AG04449 (cell line): Measurements from ENCODE around the gene ABHD17A.
"Not testable (repeated sequence)": the region's sequence is repeated elsewhere in the genome, so short reads cannot be mapped to it uniquely, and the experiment has no call there.

Experiments
- CTCF ChIA-PET: fragments of 350-600 bp; formaldehyde crosslinking; extraction: SDS; loops from one replicate; lab custom pipeline; 2021; ENCODE audit warnings: antibody characterized with exemption; lab: Yijun Ruan, JAX
- POLR2A ChIA-PET: fragments of 400-600, 350-600 bp; formaldehyde crosslinking; extraction: SDS; loops from one replicate; lab custom pipeline; 2020; ENCODE audit warnings: antibody characterized with exemption, inconsistent platforms; lab: Yijun Ruan, JAX
- DNase-seq: peaks from one replicate; pipeline ENCODE4 v3.0.0-alpha.2; 2010; ENCODE audit warnings: low read depth, low spot score
- H3K4me3 ChIP-seq: 2 replicates; pipeline ENCODE4 v1.5.1; 2011; ENCODE audit warnings: low read depth, mild to moderate bottlenecking, control low read depth, low read length
- CTCF ChIP-seq: IDR thresholded peaks from one replicate; pipeline ENCODE4 v1.5.1; 2011; ENCODE audit warnings: mild to moderate bottlenecking, moderate library complexity, low read length, control low read depth, inconsistent platforms; ENCODE audit not compliant: insufficient read depth; ENCODE audit errors: missing control alignments

Gene ABHD17A

GRCh38 chr19:1902923-1903322 lies 17.6 kb upstream of the ABHD17A start:
- POLR2A ChIA-PET, result no interaction called here
- H3K4me3 ChIP-seq, result no peak overlapping the region
- CTCF ChIA-PET, result interaction anchor here (1.2 to 2.8 kb wide), 2 partner anchors 25 to 27 kb away, joined by 3 to 7 read pairs; no protein-coding TSS in a partner anchor
- no peak for DNase-seq
- no peak for TF ChIP-seq CTCF

GRCh38 chr19:1901940-1902404 lies 16.7 kb upstream of the ABHD17A start:
- H3K4me3 ChIP-seq, result no peak overlapping the region
- DNase-seq, result no peak
- TF ChIP-seq CTCF, result no peak
- ChIA-PET POLR2A (interaction anchor here (1.0 kb wide), 1 partner anchor 17 kb away, joined by 3 read pairs; the partner anchor contains the start of gene ABHD17A), CTCF (interaction anchor here (1.2 to 2.8 kb wide), 2 partner anchors 26 to 28 kb away, joined by 3 to 7 read pairs; no protein-coding TSS in a partner anchor)

- POLR2A ChIA-PET, result no interaction called here
- CTCF ChIA-PET, result interaction anchor here (2.6 kb wide), 1 partner anchor 12 kb away, joined by 14 read pairs; the partner anchor contains the start of gene ABHD17A
- no peak for DNase-seq
- TF ChIP-seq CTCF, result no peak
- H3K4me3 ChIP-seq, result no peak overlapping the region
These were observed 11.2 kb upstream of the ABHD17A start for GRCh38 chr19:1896508-1896907.

GRCh38 chr19:1893791-1894190 lies 8.5 kb upstream of the ABHD17A start:
- TF ChIP-seq CTCF, result no peak
- POLR2A ChIA-PET, result no interaction called here
- CTCF ChIA-PET, result interaction anchor here (1.5 kb wide), 1 partner anchor 10 kb away, joined by 3 read pairs; no protein-coding TSS in a partner anchor
- no peak for DNase-seq
- H3K4me3 ChIP-seq, result no peak overlapping the region

- ChIA-PET POLR2A (no interaction called here), CTCF (interaction anchor here (1.5 kb wide), 1 partner anchor 26 kb away, joined by 4 read pairs; no protein-coding TSS in a partner anchor)
- H3K4me3 ChIP-seq, result no peak overlapping the region
- DNase-seq, result no peak
- no peak for TF ChIP-seq CTCF
These were observed 4.6 kb upstream of the ABHD17A start for GRCh38 chr19:1889907-1890306.

GRCh38 chr19:1888385-1888784 lies 3.1 kb upstream of the ABHD17A start:
- H3K4me3 ChIP-seq, result no peak overlapping the region
- CTCF ChIA-PET, result interaction anchor here (1.5 to 1.9 kb wide), 2 partner anchors 9 to 27 kb away, joined by 4 read pairs; no protein-coding TSS in a partner anchor
- no peak for DNase-seq
- POLR2A ChIA-PET, result no interaction called here
- no peak for TF ChIP-seq CTCF

GRCh38 chr19:1886360-1886759 lies 1.1 kb upstream of the ABHD17A start:
- H3K4me3 ChIP-seq, POLR2A ChIA-PET, DNase-seq: not testable (repeated sequence)
- CTCF ChIA-PET, result interaction anchor here (1.7 to 3.9 kb wide), 2 partner anchors 11 to 44 kb away, joined by 3 to 14 read pairs; no protein-coding TSS in a partner anchor
